Measurements from ENCODE around the gene PRLH.
A peak's percentile ranks its signal among the peaks of the same experiment; 100 is the strongest.
"Not testable (repeated sequence)": the region's sequence is repeated elsewhere in the genome, so short reads cannot be mapped to it uniquely, and the experiment has no call there.

Gene PRLH

GRCh38 chr2:237602409-237602808, 36.0 kb downstream of the PRLH start:
- DNase-seq, result no peak

- no peak for DNase-seq
These were observed 36.8 kb downstream of the PRLH start for GRCh38 chr2:237603049-237603717.

GRCh38 chr2:237603718-237604362, 37.5 kb downstream of the PRLH start:
- peak; percentile 19 to 49 for DNase-seq

- DNase-seq, result no peak
These were observed 38.0 kb downstream of the PRLH start for GRCh38 chr2:237604391-237604790.

- no peak for DNase-seq
These were observed 38.6 kb downstream of the PRLH start for GRCh38 chr2:237604960-237605359.

- DNase-seq, result not testable (repeated sequence)
These were observed 40.1 kb downstream of the PRLH start for GRCh38 chr2:237606522-237606921.

- DNase-seq, result no peak
These were observed 46.4 kb downstream of the PRLH start for GRCh38 chr2:237612527-237613357.

GRCh38 chr2:237613679-237614078, 47.3 kb downstream of the PRLH start:
- DNase-seq, result no peak

- no peak for DNase-seq
These were observed 47.9 kb downstream of the PRLH start for GRCh38 chr2:237614151-237614720.

- DNase-seq, result no peak
These were observed 49.4 kb downstream of the PRLH start for GRCh38 chr2:237615631-237616249.

- DNase-seq, result no peak
These were observed 50.0 kb downstream of the PRLH start for GRCh38 chr2:237616373-237616733.
